Measurements from ENCODE around the gene SLC25A22.

The SLC25A22 gene

GRCh38 chr11:774873-775592 lies 23.0 kb downstream of the SLC25A22 start:
- in situ Hi-C loops (cut with MboI; ENCODE audit: low sequenced_read_pairs) = no loop called here

GRCh38 chr11:773830-774229 lies 24.3 kb downstream of the SLC25A22 start:
- in situ Hi-C loops (cut with MboI; ENCODE audit: low sequenced_read_pairs) = no loop called here

GRCh38 chr11:773425-773824 lies 24.7 kb downstream of the SLC25A22 start:
- in situ Hi-C loops (cut with MboI; ENCODE audit: low sequenced_read_pairs) = no loop called here

- in situ Hi-C loops (cut with MboI; ENCODE audit: low sequenced_read_pairs) = no loop called here
These were observed 25.4 kb downstream of the SLC25A22 start for GRCh38 chr11:772429-773390.

GRCh38 chr11:771617-772204 lies 26.4 kb downstream of the SLC25A22 start:
- in situ Hi-C loops (cut with MboI; ENCODE audit: low sequenced_read_pairs) = no loop called here

GRCh38 chr11:770642-771616 lies 27.2 kb downstream of the SLC25A22 start:
- in situ Hi-C loops (cut with MboI; ENCODE audit: low sequenced_read_pairs) = no loop called here

- in situ Hi-C loops (cut with MboI; ENCODE audit: low sequenced_read_pairs) = no loop called here
These were observed 28.0 kb downstream of the SLC25A22 start for GRCh38 chr11:769887-770641.

- in situ Hi-C loops (cut with MboI; ENCODE audit: low sequenced_read_pairs) = no loop called here
These were observed 30.8 kb downstream of the SLC25A22 start for GRCh38 chr11:767238-767637.

- in situ Hi-C loops (cut with MboI; ENCODE audit: low sequenced_read_pairs) = no loop called here
These were observed 31.2 kb downstream of the SLC25A22 start for GRCh38 chr11:766936-767210.

GRCh38 chr11:766106-766935 lies 31.8 kb downstream of the SLC25A22 start:
- in situ Hi-C loops (cut with MboI; ENCODE audit: low sequenced_read_pairs) = no loop called here

GRCh38 chr11:765802-766091 lies 32.3 kb downstream of the SLC25A22 start:
- in situ Hi-C loops (cut with MboI; ENCODE audit: low sequenced_read_pairs) = no loop called here

GRCh38 chr11:765025-765801 lies 32.9 kb downstream of the SLC25A22 start:
- in situ Hi-C loops (cut with MboI; ENCODE audit: low sequenced_read_pairs) = no loop called here

- in situ Hi-C loops (cut with MboI; ENCODE audit: low sequenced_read_pairs) = no loop called here
These were observed 33.6 kb downstream of the SLC25A22 start for GRCh38 chr11:764322-765024.

GRCh38 chr11:763549-764321 lies 34.3 kb downstream of the SLC25A22 start:
- in situ Hi-C loops (cut with MboI; ENCODE audit: low sequenced_read_pairs) = no loop called here

GRCh38 chr11:763073-763463 lies 35.0 kb downstream of the SLC25A22 start:
- in situ Hi-C loops (cut with MboI; ENCODE audit: low sequenced_read_pairs) = no loop called here

GRCh38 chr11:762421-763072 lies 35.5 kb downstream of the SLC25A22 start:
- in situ Hi-C loops (cut with MboI; ENCODE audit: low sequenced_read_pairs) = no loop called here

Measured in HL-60/S4 (cell line).